Neural cell (in vitro differentiated cells): ENCODE measurements around the gene GHRH. TPM values are rescaled to one million over a fixed set of nuclear protein-coding genes. Genes with fewer than 3 reads are reported as not detected.

Source experiments
- H2AFZ ChIP-seq: fragments of 200-600, 300-800 bp; sonication (generic), shearing (Covaris generic); 2 replicates; pipeline ENCODE4 v1.6.0; 2014; ENCODE audit warnings: low read depth, mild to moderate bottlenecking, antibody characterized with exemption, low read length, moderate library complexity
- H3F3A ChIP-seq: fragments of 200-600 bp; shearing (Covaris generic); 2 replicates; pipeline ENCODE4 v1.6.1; 2016; ENCODE audit warnings: mild to moderate bottlenecking, moderate library complexity, mixed read lengths, antibody characterized with exemption, low read length; ENCODE audit not compliant: insufficient read depth, poor library complexity, severe bottlenecking
- H3K27ac ChIP-seq: fragments of 200-600, 300-800 bp; sonication (generic), shearing (Covaris generic); 2 replicates; pipeline ENCODE4 v1.5.1; 2014; ENCODE audit warnings: mild to moderate bottlenecking, low read length, moderate library complexity
- H3K27me3 ChIP-seq: fragments of 300-800, 200-600 bp; sonication (generic), shearing (Covaris generic); 2 replicates; pipeline ENCODE4 v1.6.0; 2014; ENCODE audit warnings: mild to moderate bottlenecking, low read depth, low read length, moderate library complexity; ENCODE audit not compliant: insufficient read depth
- H3K36me3 ChIP-seq: fragments of 300-800, 200-600 bp; sonication (generic), shearing (Covaris generic); 2 replicates; pipeline ENCODE4 v1.5.1; 2014; ENCODE audit warnings: mild to moderate bottlenecking, antibody characterized with exemption, low read length, moderate library complexity; ENCODE audit not compliant: insufficient read depth
- H3K4me2 ChIP-seq: fragments of 300-800, 200-600 bp; sonication (generic), shearing (Covaris generic); 2 replicates; pipeline ENCODE4 v1.6.0; 2014; ENCODE audit warnings: mild to moderate bottlenecking, low read length
- H3K4me3 ChIP-seq: fragments of 300-800, 200-600 bp; sonication (generic), shearing (Covaris generic); 2 replicates; pipeline ENCODE4 v1.5.1; 2014; ENCODE audit warnings: mild to moderate bottlenecking, low read length, moderate library complexity
- H3K79me2 ChIP-seq: fragments of 200-600 bp; shearing (Covaris generic); replicated peaks from 2 replicates; pipeline ENCODE4 v1.6.0; 2014; ENCODE audit warnings: mild to moderate bottlenecking, low read length, moderate library complexity; ENCODE audit not compliant: insufficient read depth
- H3K9ac ChIP-seq: fragments of 300-800, 200-600 bp; sonication (generic), shearing (Covaris generic); 2 replicates; pipeline ENCODE4 v1.6.1; 2016; ENCODE audit warnings: mild to moderate bottlenecking, low read length, mixed read lengths
- H3K9me2 ChIP-seq: fragments of 200-600 bp; shearing (Covaris generic); 2 replicates; pipeline ENCODE4 v1.6.1; 2016; ENCODE audit warnings: mild to moderate bottlenecking, low read length, mixed read lengths; ENCODE audit not compliant: insufficient read depth
- H3K9me3 ChIP-seq: fragments of 200-600, 300-800 bp; sonication (generic), shearing (Covaris generic); 2 replicates; pipeline ENCODE4 v1.6.1; 2016; ENCODE audit warnings: mild to moderate bottlenecking, mixed run types, low read length, moderate library complexity, mixed read lengths
- H4K20me1 ChIP-seq: fragments of 200-600 bp; shearing (Covaris generic); 2 replicates; pipeline ENCODE4 v1.6.1; 2016; ENCODE audit warnings: mild to moderate bottlenecking, mixed run types; ENCODE audit not compliant: insufficient read depth
- CTCF ChIP-seq: fragments of 450-650 bp; IDR thresholded peaks from 2 replicates; pipeline ENCODE4 v1.5.1; 2014; ENCODE audit warnings: antibody characterized with exemption, mild to moderate bottlenecking, moderate library complexity; ENCODE audit not compliant: poor library complexity, severe bottlenecking
- EP300 ChIP-seq: fragments of 450-650 bp; conservative IDR thresholded peaks from 2 replicates; pipeline ENCODE4 v1.6.1; 2014; ENCODE audit warnings: antibody characterized with exemption, mild to moderate bottlenecking, moderate library complexity; ENCODE audit not compliant: poor library complexity, severe bottlenecking
- EZH2 ChIP-seq: fragments of 200-600, 300-800 bp; shearing (Covaris generic), sonication (generic); IDR thresholded peaks from 2 replicates; pipeline ENCODE4 v1.6.1; 2014; ENCODE audit warnings: antibody characterized with exemption, low read length, borderline replicate concordance, mild to moderate bottlenecking; ENCODE audit not compliant: insufficient read depth, poor library complexity, severe bottlenecking
- MXI1 ChIP-seq: fragments of 450-650 bp; conservative IDR thresholded peaks from 2 replicates; pipeline ENCODE4 v1.6.1; 2014; ENCODE audit warnings: antibody characterized with exemption, mild to moderate bottlenecking; ENCODE audit not compliant: poor library complexity, severe bottlenecking
- POLR2AphosphoS5 ChIP-seq: IDR thresholded peaks from 2 replicates; pipeline ENCODE4 v1.6.1; 2012
- RAD21 ChIP-seq: fragments of 450-650 bp; conservative IDR thresholded peaks from 2 replicates; pipeline ENCODE4 v1.6.1; 2014; ENCODE audit warnings: antibody characterized with exemption, mild to moderate bottlenecking, moderate library complexity
- REST ChIP-seq: IDR thresholded peaks from 2 replicates; pipeline ENCODE4 v1.6.1; 2012; ENCODE audit warnings: borderline replicate concordance
- SMC3 ChIP-seq: fragments of 450-650 bp; conservative IDR thresholded peaks from 2 replicates; pipeline ENCODE4 v1.6.1; 2014; ENCODE audit warnings: antibody characterized with exemption, mild to moderate bottlenecking, moderate library complexity; ENCODE audit not compliant: poor library complexity
- TAF1 ChIP-seq: IDR thresholded peaks from 2 replicates; pipeline ENCODE4 v1.6.1; 2012; ENCODE audit warnings: low read depth
- polyA plus RNA-seq: library from polyadenylated mRNA; depleted of rRNA; stranded (reverse); fragments of >200 nt; gene quantifications from 2 replicates; pipeline ENCODE4 v1.2.3, GENCODE V29; 2014

Gene GHRH
- polyA plus RNA-seq, 1 donor from 2014 or later: not detected

GRCh38 chr20:37254114-37254878 is 7.3 kb downstream of the GHRH start:
- H3K9ac ChIP-seq: no peak overlapping the region
- H3K9me3 ChIP-seq: no peaks in the 10 kb centered on the region
- H3F3A ChIP-seq: peaks cover 6% of the 10 kb centered on the region
- H3K4me2 ChIP-seq: no peak overlapping the region
- H3K27me3 ChIP-seq: no peaks in the 10 kb centered on the region
- H3K4me3 ChIP-seq: no peak overlapping the region
- H3K36me3 ChIP-seq: no peaks in the 10 kb centered on the region
- H3K79me2 ChIP-seq: no peaks in the 10 kb centered on the region
- no peaks in the 10 kb centered on the region for H4K20me1 ChIP-seq
- H2AFZ ChIP-seq: no peak overlapping the region
- no peak overlapping the region for H3K27ac ChIP-seq
- H3K9me2 ChIP-seq: no peaks in the 10 kb centered on the region
- TF ChIP-seq REST (no peak), MXI1 (no peak), SMC3 (no peak), TAF1 (no peak), RAD21 (no peak), EZH2 (no peak), CTCF (no peak), POLR2AphosphoS5 (no peak), EP300 (no peak)

GRCh38 chr20:37253087-37253486 is 8.5 kb downstream of the GHRH start:
- H3K36me3 ChIP-seq: no peaks in the 10 kb centered on the region
- H3K4me2 ChIP-seq: no peak overlapping the region
- no peaks in the 10 kb centered on the region for H3K79me2 ChIP-seq
- H4K20me1 ChIP-seq: no peaks in the 10 kb centered on the region
- H3K9me3 ChIP-seq: no peaks in the 10 kb centered on the region
- H3K27me3 ChIP-seq: no peaks in the 10 kb centered on the region
- H3K9ac ChIP-seq: no peak overlapping the region
- H3F3A ChIP-seq: peaks cover 6% of the 10 kb centered on the region
- H2AFZ ChIP-seq: no peak overlapping the region
- H3K9me2 ChIP-seq: no peaks in the 10 kb centered on the region
- no peak overlapping the region for H3K27ac ChIP-seq
- TF ChIP-seq RAD21: no peak
- TF ChIP-seq EZH2: no peak
- TF ChIP-seq MXI1: no peak
- no peak overlapping the region for H3K4me3 ChIP-seq
